Hepatocyte (in vitro differentiated cells): ENCODE measurements around the gene PPFIBP2.

Experiments
- CTCF ChIP-seq: fragments of 200-600 bp; sonication (generic); IDR thresholded peaks from 2 replicates; pipeline ENCODE4 v1.5.1; 2016; ENCODE audit warnings: antibody characterized with exemption, mild to moderate bottlenecking; ENCODE audit not compliant: poor library complexity
- EZH2 ChIP-seq: fragments of 200-600 bp; sonication (generic); IDR thresholded peaks from 2 replicates; pipeline ENCODE4 v1.6.1; 2016; ENCODE audit warnings: antibody characterized with exemption, mild to moderate bottlenecking, borderline replicate concordance
- EZH2phosphoT487 ChIP-seq: fragments of 200-600 bp; sonication (generic); IDR thresholded peaks from one replicate; pipeline ENCODE4 v1.6.1; 2018; ENCODE audit warnings: antibody characterized with exemption, mild to moderate bottlenecking, low read depth, moderate library complexity; ENCODE audit not compliant: unreplicated experiment, severe bottlenecking

- TF ChIP-seq CTCF (no peak), EZH2 (no peak), EZH2phosphoT487 (no peak)
Observed at GRCh38 chr11:7677796-7678201, 164.0 kb downstream of the PPFIBP2 start.
